Measurements from ENCODE around the gene KRT6A. TPM values are rescaled to one million over a fixed set of nuclear protein-coding genes. Genes with fewer than 3 reads are reported as not detected.

KRT6A gene
- total RNA-seq, 4 donors from 2014 or later: 1.7 to 2.3 TPM; not detected in 2

GRCh38 chr12:52480073-52480472 is 13.0 kb downstream of the KRT6A start:
- Histone ChIP-seq H3K36me3 (no peaks in the 10 kb centered on the region), H3K27me3 (no peaks in the 10 kb centered on the region), H3K4me3 (no peak overlapping the region), H3K9me3 (no peaks in the 10 kb centered on the region), H3K27ac (no peak overlapping the region), H3K4me1 (no peaks in the 10 kb centered on the region)
- TF ChIP-seq CTCF (IDR thresholded peaks at IDR 0.05) (no peak), POLR2A (IDR thresholded peaks at IDR 0.05) (no peak)
- DNase-seq: no peak

- H3K9me3 ChIP-seq: no peaks in the 10 kb centered on the region
- DNase-seq: no peak
- no peaks in the 10 kb centered on the region for H3K27me3 ChIP-seq
- H3K4me3 ChIP-seq: no peak overlapping the region
- H3K4me1 ChIP-seq: no peaks in the 10 kb centered on the region
- no peak overlapping the region for H3K27ac ChIP-seq
- H3K36me3 ChIP-seq: no peaks in the 10 kb centered on the region
- TF ChIP-seq CTCF (IDR thresholded peaks at IDR 0.05): no peak
- no peak for TF ChIP-seq POLR2A (IDR thresholded peaks at IDR 0.05)
Observed at GRCh38 chr12:52477651-52478050, 15.4 kb downstream of the KRT6A start.

- no peaks in the 10 kb centered on the region for H3K27me3 ChIP-seq
- no peak for DNase-seq
- H3K9me3 ChIP-seq: no peaks in the 10 kb centered on the region
- no peaks in the 10 kb centered on the region for H3K36me3 ChIP-seq
- H3K4me1 ChIP-seq: no peaks in the 10 kb centered on the region
- TF ChIP-seq CTCF (IDR thresholded peaks at IDR 0.05) (no peak), POLR2A (IDR thresholded peaks at IDR 0.05) (no peak)
- H3K4me3 ChIP-seq: no peak overlapping the region
- H3K27ac ChIP-seq: no peak overlapping the region
Observed at GRCh38 chr12:52474212-52474611, 18.8 kb downstream of the KRT6A start.

- Histone ChIP-seq H3K27me3 (no peaks in the 10 kb centered on the region), H3K27ac (no peak within 1 kb of the TSS), H3K4me3 (no peak within 1 kb of the TSS), H3K36me3 (no peaks in the 10 kb centered on the region), H3K4me1 (no peaks in the 10 kb centered on the region), H3K9me3 (no peaks in the 10 kb centered on the region)
- no peak for DNase-seq
- TF ChIP-seq POLR2A (IDR thresholded peaks at IDR 0.05) (no peak), CTCF (IDR thresholded peaks at IDR 0.05) (no peak)
Observed at GRCh38 chr12:52473768-52474167, 19.3 kb downstream of the KRT6A start, which contains the start of gene KRT6C. TSS of gene KRT6C (minus strand) at chr12:52473805. CDS start at chr12:52473737, 68 bp downstream.

GRCh38 chr12:52469853-52470252 is 23.2 kb downstream of the KRT6A start:
- Histone ChIP-seq H3K27me3 (no peaks in the 10 kb centered on the region), H3K27ac (no peak overlapping the region), H3K4me1 (no peaks in the 10 kb centered on the region), H3K4me3 (no peak overlapping the region), H3K36me3 (no peaks in the 10 kb centered on the region), H3K9me3 (no peaks in the 10 kb centered on the region)
- DNase-seq: no peak
- TF ChIP-seq CTCF (IDR thresholded peaks at IDR 0.05) (no peak), POLR2A (IDR thresholded peaks at IDR 0.05) (no peak)

- DNase-seq: no peak
- Histone ChIP-seq H3K36me3 (no peaks in the 10 kb centered on the region), H3K27me3 (no peaks in the 10 kb centered on the region)
Observed at GRCh38 chr12:52464897-52465296, 28.2 kb downstream of the KRT6A start.

More at GRCh38 chr12:52464897-52465296, 28.2 kb downstream of the KRT6A start:
- H3K4me1 ChIP-seq: no peaks in the 10 kb centered on the region
- no peak overlapping the region for H3K27ac ChIP-seq
- H3K9me3 ChIP-seq: no peaks in the 10 kb centered on the region
- H3K4me3 ChIP-seq: no peak overlapping the region
- TF ChIP-seq POLR2A (IDR thresholded peaks at IDR 0.05): no peak
- no peak for TF ChIP-seq CTCF (IDR thresholded peaks at IDR 0.05)

Measured in Peyer's patch (tissue), 4 donors.